Astrocyte (in vitro differentiated cells and primary cell): ENCODE results near the gene GSTM2.
"Not testable (repeated sequence)": the region's sequence is repeated elsewhere in the genome, so short reads cannot be mapped to it uniquely, and the experiment has no call there.

Experiments used
- CTCF ChIP-seq: IDR thresholded peaks from 2 replicates; pipeline ENCODE4 v1.5.1; 2011; ENCODE audit warnings: low read depth, mild to moderate bottlenecking, inconsistent platforms, low read length, moderate library complexity; ENCODE audit not compliant: insufficient read depth
- EZH2 ChIP-seq: IDR thresholded peaks from 2 replicates; pipeline ENCODE4 v1.6.1; 2012; ENCODE audit warnings: mild to moderate bottlenecking, low read length, inconsistent platforms; ENCODE audit not compliant: insufficient read depth

- TF ChIP-seq CTCF, EZH2: not testable (repeated sequence)
Measured at GRCh38 chr1:109676683-109677381, 9.0 kb downstream of the GSTM2 start.
